GM21390 (cell line): ENCODE data around the gene RFPL2.

ENCODE experiments used
- ATAC-seq: cut with Tn5 transposase; IDR thresholded peaks from one replicate; pipeline ENCODE4 v1.9.1; 2021; ENCODE audit not compliant: unreplicated experiment

RFPL2 gene

DNA sequence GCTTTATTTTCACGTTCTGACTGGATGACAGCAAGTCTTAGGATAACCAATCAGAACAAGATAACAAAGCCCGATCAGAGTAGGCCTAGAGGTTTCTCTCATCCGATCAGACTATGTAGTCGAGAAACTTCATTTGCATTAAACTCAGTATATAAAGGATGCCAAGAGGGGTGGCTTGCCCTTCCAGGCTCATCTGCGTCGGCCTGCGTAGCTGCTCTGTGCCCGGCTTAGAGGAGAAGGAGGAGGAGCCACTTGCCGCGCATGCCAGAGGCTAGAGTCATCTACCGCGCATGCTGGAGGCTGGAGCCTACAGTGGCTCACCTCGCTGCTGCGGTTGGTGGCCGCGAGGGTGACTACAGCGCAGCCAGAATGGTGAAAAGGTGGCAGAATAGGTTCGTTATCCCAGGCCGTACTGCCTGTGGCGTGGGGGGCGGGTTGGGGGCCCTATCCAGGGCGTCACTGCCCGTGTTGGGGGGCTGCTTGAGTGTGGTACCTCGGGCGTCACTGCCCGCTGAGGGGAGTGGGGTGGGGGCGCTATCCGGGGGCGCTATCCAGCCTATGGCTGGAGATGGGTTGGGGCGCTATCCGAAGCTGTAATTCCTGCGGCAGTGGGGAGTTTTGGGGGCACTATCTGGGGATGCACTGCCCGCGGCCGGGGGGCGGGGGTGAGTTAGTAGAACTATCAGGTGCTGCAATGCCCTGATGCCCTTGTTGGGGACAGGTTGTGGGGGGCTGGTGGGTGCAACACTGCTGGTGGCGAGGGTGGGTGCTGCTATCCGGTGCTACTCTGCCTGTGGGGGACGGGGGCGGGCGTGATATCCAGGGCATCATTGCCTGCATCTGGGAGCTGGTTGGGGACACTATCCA lies at the start of gene RFPL2:
Gene RFPL2 (minus strand): TSS at position 218 of the 867 bp plus-strand sequence. CDS start 2,622 bp downstream, outside the sequence.
- no peak for ATAC-seq

GRCh38 chr22:32249231-32249630 lies 44.4 kb upstream of the RFPL2 start:
- ATAC-seq, result no peak

- ATAC-seq, result no peak
These were observed 43.4 kb upstream of the RFPL2 start for GRCh38 chr22:32248276-32248675.

DNA sequence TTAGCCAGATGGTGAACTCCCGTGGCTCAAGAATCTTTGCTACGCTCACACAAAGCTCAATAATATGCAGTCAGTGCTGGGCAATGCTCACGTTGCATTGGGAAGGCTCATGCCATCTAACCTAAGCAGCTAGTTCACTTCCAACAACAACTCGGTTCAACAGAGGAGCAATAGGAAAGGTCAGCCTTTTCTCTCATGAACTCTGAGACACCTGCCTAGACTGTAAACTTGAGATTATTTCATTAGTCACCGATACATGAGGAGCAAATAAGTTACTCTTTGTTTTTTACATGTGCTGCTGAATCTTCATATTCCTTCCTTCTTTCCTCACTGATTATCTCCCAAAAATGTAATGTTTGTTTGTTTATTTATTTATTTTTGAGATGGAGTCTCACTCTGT lies 41.3 kb upstream of the RFPL2 start:
- no peak for ATAC-seq

DNA sequence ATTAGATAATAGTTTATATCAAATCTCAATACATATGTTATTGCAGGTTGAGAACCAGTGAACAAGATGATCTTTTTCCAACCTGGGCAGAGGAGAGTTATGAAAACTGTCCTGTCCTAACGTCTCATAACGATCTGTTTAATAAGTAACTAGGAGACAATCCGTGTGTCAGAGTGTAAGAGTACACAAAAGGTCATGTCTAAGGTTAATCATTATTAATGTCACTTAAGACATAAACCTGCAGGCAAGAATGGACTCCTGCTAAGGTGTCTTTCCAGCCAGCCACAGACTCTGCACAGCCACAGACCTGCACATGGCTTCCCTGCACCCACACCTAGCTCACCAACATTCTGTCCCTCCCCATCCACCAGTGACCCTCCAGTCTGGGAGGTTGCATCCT lies 40.2 kb upstream of the RFPL2 start:
- no peak for ATAC-seq

GRCh38 chr22:32244547-32244946 lies 39.7 kb upstream of the RFPL2 start:
- no peak for ATAC-seq

GRCh38 chr22:32240461-32240860 lies 35.6 kb upstream of the RFPL2 start:
- ATAC-seq, result no peak

GRCh38 chr22:32237906-32238305 lies 33.0 kb upstream of the RFPL2 start:
- no peak for ATAC-seq

- ATAC-seq, result no peak
These were observed 32.1 kb upstream of the RFPL2 start for GRCh38 chr22:32236970-32237369.

DNA sequence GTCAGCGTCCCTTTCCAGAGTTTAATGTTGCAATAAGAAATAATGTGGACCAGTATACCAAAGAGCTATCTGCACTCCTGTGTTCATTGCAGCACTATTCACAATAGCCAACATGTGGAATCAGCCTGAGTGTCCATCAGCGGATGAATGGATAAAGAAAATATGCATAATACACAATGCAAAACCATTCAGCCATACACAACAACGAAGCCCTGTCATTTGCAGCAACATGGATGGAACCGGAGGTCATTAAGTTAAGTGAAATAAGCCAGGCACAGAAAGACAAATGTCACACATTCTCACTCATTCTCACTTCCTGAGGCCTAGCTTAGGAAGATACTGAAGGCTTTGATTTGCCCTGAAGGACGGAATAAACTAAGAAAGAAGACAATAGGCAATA lies 28.2 kb upstream of the RFPL2 start:
- ATAC-seq, result no peak

DNA sequence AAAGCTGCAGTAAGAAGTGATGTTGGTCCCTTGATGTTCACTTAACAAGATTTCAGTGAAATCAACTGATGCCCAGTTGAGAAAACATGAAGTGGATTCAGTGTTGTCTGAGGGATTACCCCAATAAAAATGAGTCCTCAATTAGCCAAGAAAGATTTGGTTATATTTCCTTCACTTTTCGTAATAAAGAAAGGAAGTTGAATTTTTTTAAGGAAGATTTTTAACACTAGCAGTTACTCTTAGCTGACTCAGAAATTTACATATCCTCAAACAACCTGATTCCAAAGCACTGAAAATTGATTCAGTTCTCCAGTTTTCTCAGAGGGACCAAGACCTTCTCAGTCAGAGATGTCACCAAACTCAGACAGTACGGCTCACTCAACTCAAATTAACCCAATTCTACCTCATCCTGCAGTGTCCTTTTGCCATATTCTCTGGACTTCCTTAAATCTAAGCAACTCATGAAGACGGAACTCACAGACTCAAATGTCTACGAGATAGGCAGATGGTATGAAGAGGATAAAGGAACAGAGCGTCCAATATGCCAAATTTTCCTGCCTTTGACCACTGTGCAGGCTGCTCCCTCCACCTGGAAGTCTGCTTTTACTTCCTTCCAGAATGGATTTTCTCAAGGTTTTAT lies 27.4 kb upstream of the RFPL2 start:
- no peak for ATAC-seq

- no peak for ATAC-seq
These were observed 21.6 kb upstream of the RFPL2 start for GRCh38 chr22:32226326-32227104.

- ATAC-seq, result no peak
These were observed 18.1 kb upstream of the RFPL2 start for GRCh38 chr22:32222991-32223390.

- ATAC-seq, result no peak
These were observed 14.2 kb upstream of the RFPL2 start for GRCh38 chr22:32219026-32219425.

DNA sequence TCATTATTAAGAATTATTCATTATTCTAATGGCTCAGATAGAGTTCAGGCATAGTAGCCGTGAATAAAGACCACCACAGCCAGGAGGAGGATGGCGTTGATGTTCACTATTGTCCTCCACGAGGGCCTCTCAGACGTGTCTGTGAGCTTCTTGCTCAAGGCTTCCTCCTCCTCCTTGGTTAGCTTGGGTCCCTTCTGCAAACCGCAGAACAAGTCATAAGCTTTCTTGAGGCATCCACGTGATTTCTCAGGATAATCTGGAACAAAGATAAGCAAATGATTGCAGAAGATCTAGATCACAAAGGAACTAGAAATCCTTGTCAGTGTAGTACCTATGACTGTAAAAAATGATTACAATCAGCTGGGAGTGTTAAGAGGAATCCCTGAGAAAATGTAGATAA lies 13.6 kb upstream of the RFPL2 start:
- no peak for ATAC-seq

DNA sequence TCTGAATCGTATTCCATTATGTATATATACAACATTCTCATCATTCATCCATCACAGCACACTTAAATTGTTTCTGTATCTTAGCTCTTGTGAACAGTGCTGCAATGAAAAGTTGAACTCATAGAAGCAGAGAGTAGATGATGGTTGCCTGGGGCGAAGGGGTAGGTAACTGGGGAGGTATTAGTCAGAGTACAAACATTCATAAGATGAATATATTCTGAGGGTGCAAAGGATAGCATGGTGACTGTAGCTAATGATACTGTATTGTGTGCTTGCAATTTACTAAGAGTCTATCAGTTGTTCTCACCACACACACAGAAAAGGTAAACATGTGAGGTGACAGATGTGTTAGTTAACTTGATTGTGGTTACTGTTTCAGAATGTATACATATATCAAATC lies 12.6 kb upstream of the RFPL2 start:
- ATAC-seq, result no peak

DNA sequence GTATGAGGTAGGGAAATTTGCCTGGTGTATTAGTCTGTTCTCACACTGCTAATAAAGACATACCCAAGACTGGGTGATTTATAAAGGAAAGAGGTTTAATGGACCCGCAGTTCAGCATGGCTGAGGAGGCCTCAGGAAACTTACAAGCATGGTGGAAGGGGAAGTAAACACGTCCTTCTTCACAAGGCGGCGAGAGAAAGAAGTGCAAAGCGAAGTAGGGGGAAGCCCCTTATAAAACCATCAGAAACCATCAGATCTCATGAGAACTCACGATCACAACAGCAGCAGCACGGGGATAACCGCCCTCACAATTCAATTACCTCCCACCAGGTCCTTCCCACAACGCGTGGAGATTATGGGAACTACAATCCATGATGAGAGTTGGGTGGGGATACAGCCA lies 12.0 kb upstream of the RFPL2 start:
- ATAC-seq, result no peak

- ATAC-seq, result no peak
These were observed 6.1 kb upstream of the RFPL2 start for GRCh38 chr22:32211011-32211410.

DNA sequence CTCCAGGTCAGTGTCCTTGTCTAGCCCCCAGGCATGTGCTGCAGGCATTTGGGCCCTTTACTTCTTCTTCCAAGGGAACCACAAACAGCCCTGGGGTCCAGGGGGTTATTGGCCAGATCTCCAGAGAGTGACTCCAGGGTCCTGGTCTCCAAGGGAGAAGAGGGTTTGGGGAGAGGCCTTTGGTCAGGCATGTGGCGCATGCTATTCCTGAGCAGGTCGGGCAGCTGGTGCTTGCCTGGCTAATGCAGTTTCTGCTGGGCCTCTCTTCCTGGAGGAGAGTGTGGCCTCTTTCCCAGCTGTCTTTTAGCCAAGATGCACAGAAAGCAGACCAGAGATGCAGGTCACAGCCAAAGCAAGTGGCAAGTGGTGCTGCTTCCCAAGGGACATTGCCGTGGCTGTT lies 3.8 kb upstream of the RFPL2 start:
- ATAC-seq, result no peak

DNA sequence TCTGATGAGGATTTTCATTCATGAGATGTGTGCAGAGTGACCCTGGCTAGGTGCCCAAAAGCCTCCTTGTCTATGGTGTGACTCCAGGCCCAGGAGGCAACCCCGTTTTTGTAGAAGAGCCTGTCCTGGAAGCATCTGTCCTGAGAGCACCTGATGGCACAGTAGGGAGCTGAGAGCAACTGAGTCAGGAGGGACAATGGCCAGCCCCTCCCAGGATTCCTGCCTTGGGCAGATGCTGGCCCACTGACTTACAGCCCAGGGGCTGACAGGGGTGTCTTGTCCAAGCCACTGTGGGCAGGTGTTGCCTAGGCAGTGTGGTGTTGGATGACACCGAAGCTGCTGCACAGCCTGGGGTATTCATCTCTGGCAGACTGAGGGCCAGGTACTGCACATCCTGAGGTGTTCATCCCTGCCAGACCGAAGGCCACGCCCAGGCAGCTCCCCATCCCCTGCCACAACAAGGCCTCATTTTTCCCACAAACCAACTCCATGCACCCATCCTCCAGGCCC lies 3.2 kb upstream of the RFPL2 start:
- ATAC-seq, result no peak
